ENCODE results near the gene RYR1. TPM values are rescaled to one million over a fixed set of nuclear protein-coding genes. Genes with fewer than 3 reads are reported as not detected.
"Not testable (repeated sequence)": the region's sequence is repeated elsewhere in the genome, so short reads cannot be mapped to it uniquely, and the experiment has no call there.

RYR1 gene
- total RNA-seq, 1 donor from 2014 or later: 166 TPM

- DNase-seq (ENCODE audit: low read depth): no peak
These were observed 103.8 kb downstream of the RYR1 start for GRCh38 chr19:38537071-38537936.

GRCh38 chr19:38538386-38538785 lies 104.9 kb downstream of the RYR1 start:
- DNase-seq (ENCODE audit: low read depth): no peak

GRCh38 chr19:38538793-38539528 lies 105.5 kb downstream of the RYR1 start:
- DNase-seq (ENCODE audit: low read depth): no peak

GRCh38 chr19:38539751-38540150 lies 106.3 kb downstream of the RYR1 start:
- no peak for DNase-seq (ENCODE audit: low read depth)

- no peak for DNase-seq (ENCODE audit: low read depth)
These were observed 108.5 kb downstream of the RYR1 start for GRCh38 chr19:38542040-38542439.

- DNase-seq (ENCODE audit: low read depth): no peak
These were observed 109.9 kb downstream of the RYR1 start for GRCh38 chr19:38543286-38543806.

GRCh38 chr19:38543807-38544568 lies 110.5 kb downstream of the RYR1 start:
- peak; percentile 83 for DNase-seq (ENCODE audit: low read depth)

- DNase-seq (ENCODE audit: low read depth): no peak
These were observed 111.3 kb downstream of the RYR1 start for GRCh38 chr19:38544569-38545315.

GRCh38 chr19:38545596-38545995 lies 112.1 kb downstream of the RYR1 start:
- no peak for DNase-seq (ENCODE audit: low read depth)

GRCh38 chr19:38547421-38547820 lies 113.9 kb downstream of the RYR1 start:
- DNase-seq (ENCODE audit: low read depth): no peak

- no peak for DNase-seq (ENCODE audit: low read depth)
These were observed 115.6 kb downstream of the RYR1 start for GRCh38 chr19:38549061-38549460.

GRCh38 chr19:38549942-38550341 lies 116.5 kb downstream of the RYR1 start:
- DNase-seq (ENCODE audit: low read depth): no peak

- DNase-seq (ENCODE audit: low read depth): no peak
These were observed 116.9 kb downstream of the RYR1 start for GRCh38 chr19:38550376-38550775.

GRCh38 chr19:38551450-38551813 lies 117.9 kb downstream of the RYR1 start:
- DNase-seq (ENCODE audit: low read depth): no peak

GRCh38 chr19:38553239-38553638 lies 119.7 kb downstream of the RYR1 start:
- not testable (repeated sequence) for DNase-seq (ENCODE audit: low read depth)

- no peak for DNase-seq (ENCODE audit: low read depth)
These were observed 121.2 kb downstream of the RYR1 start for GRCh38 chr19:38554676-38555141.

GRCh38 chr19:38555200-38555599 lies 121.7 kb downstream of the RYR1 start:
- DNase-seq (ENCODE audit: low read depth): no peak

GRCh38 chr19:38556521-38557174 lies 123.2 kb downstream of the RYR1 start:
- DNase-seq (ENCODE audit: low read depth): no peak

GRCh38 chr19:38557205-38557799 lies 123.8 kb downstream of the RYR1 start:
- DNase-seq (ENCODE audit: low read depth): peak; percentile 31

GRCh38 chr19:38558933-38559332 lies 125.4 kb downstream of the RYR1 start:
- DNase-seq (ENCODE audit: low read depth): not testable (repeated sequence)

All from myocyte (in vitro differentiated cells).